A673 (cell line): ENCODE measurements around the gene RYR1. TPM values are rescaled to one million over a fixed set of nuclear protein-coding genes. Genes with fewer than 3 reads are reported as not detected.
"Not testable (repeated sequence)": the region's sequence is repeated elsewhere in the genome, so short reads cannot be mapped to it uniquely, and the experiment has no call there.

Source experiments
- BruUV-seq: library from RNA; stranded (reverse); fragments of 400-500 nt; replicated peaks from 2 replicates; lab custom pipeline; 2021; lab: Mats Ljungman, UMichigan
- CTCF ChIA-PET: fragments of 300-600 bp; sonication (Branson Sonifier 250); formaldehyde crosslinking; loops from one replicate; lab custom pipeline; 2022; ENCODE audit warnings: antibody characterized with exemption; lab: Charles Lee
- POLR2A ChIA-PET: fragments of 300-600 bp; sonication (Branson Sonifier 250); formaldehyde crosslinking; loops from one replicate; lab custom pipeline; 2022; ENCODE audit warnings: antibody characterized with exemption; ENCODE audit not compliant: low non-redundant PET; lab: Charles Lee
- DNase-seq: peaks from one replicate; pipeline ENCODE4 v3.0.0-alpha.2; 2015; ENCODE audit warnings: low spot score
- H3K27ac ChIP-seq: fragments of 200-600 bp; sonication (generic); 2 replicates; pipeline ENCODE4 v1.5.1; 2016; ENCODE audit warnings: mixed run types, low read depth, mild to moderate bottlenecking, mixed read lengths, antibody characterized with exemption, low read length; ENCODE audit not compliant: poor library complexity, severe bottlenecking
- H3K27me3 ChIP-seq: fragments of 200-600 bp; sonication (generic); replicated peaks from 2 replicates; pipeline ENCODE4 v1.6.1; 2017; ENCODE audit warnings: mixed run types, low read depth, mild to moderate bottlenecking, mixed read lengths, antibody characterized with exemption, low read length; ENCODE audit not compliant: insufficient read depth, poor library complexity
- H3K36me3 ChIP-seq: fragments of 200-600 bp; sonication (generic); 2 replicates; pipeline ENCODE4 v1.6.1; 2016; ENCODE audit warnings: mixed run types, mild to moderate bottlenecking, mixed read lengths, antibody characterized with exemption, low read length; ENCODE audit not compliant: insufficient read depth, poor library complexity, severe bottlenecking
- H3K4me1 ChIP-seq: fragments of 200-600 bp; sonication (generic); 2 replicates; pipeline ENCODE4 v1.6.1; 2017; ENCODE audit warnings: mixed run types, mild to moderate bottlenecking, mixed read lengths, antibody characterized with exemption, low read length; ENCODE audit not compliant: insufficient read depth, poor library complexity, severe bottlenecking
- H3K4me3 ChIP-seq: fragments of 200-600 bp; sonication (generic); 2 replicates; pipeline ENCODE4 v1.5.1; 2016; ENCODE audit warnings: low read depth, mixed run types, mild to moderate bottlenecking, mixed read lengths, low read length; ENCODE audit not compliant: poor library complexity, severe bottlenecking
- H3K9me3 ChIP-seq: fragments of 200-600 bp; sonication (generic); 2 replicates; pipeline ENCODE4 v1.6.1; 2016; ENCODE audit warnings: mixed run types, low read depth, mild to moderate bottlenecking, mixed read lengths, antibody characterized with exemption, low read length; ENCODE audit not compliant: poor library complexity, severe bottlenecking
- EZH2 ChIP-seq: fragments of 200-600 bp; sonication (generic); IDR thresholded peaks from 2 replicates; pipeline ENCODE4 v1.6.1; 2017; ENCODE audit warnings: borderline replicate concordance, low read depth, mild to moderate bottlenecking, mixed read lengths, antibody characterized with exemption, low read length; ENCODE audit not compliant: poor library complexity, severe bottlenecking
- intact Hi-C: fragments of 100-400 bp; cut with micrococcal nuclease; formaldehyde crosslinking; loops from one replicate; pipeline ENCODE4 v1.10.0; 2022; ENCODE audit not compliant: unreplicated experiment
- total RNA-seq: library from RNA; stranded (reverse); gene quantifications from 2 replicates; pipeline ENCODE4 v1.2.3, GENCODE V29; 2021
- TF ChIP-seq, protein P1 (sequence below): fragments of 300-800, 200-600 bp; sonication (generic); conservative IDR thresholded peaks from 2 replicates; pipeline ENCODE4 v1.5.1; 2017; ENCODE audit warnings: low read depth, mild to moderate bottlenecking, antibody characterized with exemption, low read length, moderate library complexity, mixed read lengths

RYR1 gene
- total RNA-seq, 1 experiment from 2014 or later, result 0.28 TPM

DNA sequence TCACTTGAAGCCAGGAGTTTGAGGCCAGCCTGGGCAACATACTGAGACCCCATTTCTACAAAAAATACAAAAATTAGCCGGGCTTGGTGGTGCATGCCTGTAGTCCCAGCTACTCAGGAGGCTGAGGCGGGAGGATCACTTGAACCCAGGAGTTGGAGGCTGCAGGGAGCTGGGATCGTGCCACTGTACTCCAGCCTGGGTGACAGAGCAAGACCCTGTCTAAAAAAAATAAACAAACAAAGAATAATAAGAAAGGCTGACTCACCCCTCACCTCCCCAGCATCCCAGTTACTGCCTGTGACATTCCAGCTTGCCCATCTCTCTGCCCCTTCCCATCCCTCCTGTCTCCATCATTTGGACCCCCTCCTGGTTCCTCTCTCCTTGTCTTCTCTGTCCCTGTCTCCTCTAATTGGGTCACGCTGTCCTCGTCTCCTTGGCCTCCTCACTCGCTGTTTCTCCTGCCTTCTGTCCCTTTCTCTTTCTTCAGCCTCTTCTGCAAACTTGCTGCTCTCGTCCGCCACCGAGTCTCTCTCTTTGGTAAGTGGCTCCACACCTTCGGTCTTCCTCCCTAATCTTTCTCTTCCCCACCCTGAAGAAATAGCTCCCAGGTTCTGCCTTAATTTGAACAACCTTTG is 77.7 kb downstream of the RYR1 start:
- H3K9me3 ChIP-seq, result no peaks in the 10 kb centered on the region
- TF ChIP-seq, protein P1, sequence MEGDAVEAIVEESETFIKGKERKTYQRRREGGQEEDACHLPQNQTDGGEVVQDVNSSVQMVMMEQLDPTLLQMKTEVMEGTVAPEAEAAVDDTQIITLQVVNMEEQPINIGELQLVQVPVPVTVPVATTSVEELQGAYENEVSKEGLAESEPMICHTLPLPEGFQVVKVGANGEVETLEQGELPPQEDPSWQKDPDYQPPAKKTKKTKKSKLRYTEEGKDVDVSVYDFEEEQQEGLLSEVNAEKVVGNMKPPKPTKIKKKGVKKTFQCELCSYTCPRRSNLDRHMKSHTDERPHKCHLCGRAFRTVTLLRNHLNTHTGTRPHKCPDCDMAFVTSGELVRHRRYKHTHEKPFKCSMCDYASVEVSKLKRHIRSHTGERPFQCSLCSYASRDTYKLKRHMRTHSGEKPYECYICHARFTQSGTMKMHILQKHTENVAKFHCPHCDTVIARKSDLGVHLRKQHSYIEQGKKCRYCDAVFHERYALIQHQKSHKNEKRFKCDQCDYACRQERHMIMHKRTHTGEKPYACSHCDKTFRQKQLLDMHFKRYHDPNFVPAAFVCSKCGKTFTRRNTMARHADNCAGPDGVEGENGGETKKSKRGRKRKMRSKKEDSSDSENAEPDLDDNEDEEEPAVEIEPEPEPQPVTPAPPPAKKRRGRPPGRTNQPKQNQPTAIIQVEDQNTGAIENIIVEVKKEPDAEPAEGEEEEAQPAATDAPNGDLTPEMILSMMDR, result no peak
- TF ChIP-seq EZH2, result no peak
- no peak overlapping the region for H3K27ac ChIP-seq
- no TSS peak for BruUV-seq
- no peak for DNase-seq
- H3K4me3 ChIP-seq, result no peak overlapping the region
- ChIA-PET POLR2A (no interaction called here), CTCF (no interaction called here)
- no peaks in the 10 kb centered on the region for H3K27me3 ChIP-seq
- no peaks in the 10 kb centered on the region for H3K36me3 ChIP-seq
- intact Hi-C loops, result loop anchor here (10.0 kb wide), 2 partner anchors 124 to 424 kb away; partner anchors contain the start of genes MRPS12 and SARS2
- peaks cover 5% of the 10 kb centered on the region for H3K4me1 ChIP-seq

DNA sequence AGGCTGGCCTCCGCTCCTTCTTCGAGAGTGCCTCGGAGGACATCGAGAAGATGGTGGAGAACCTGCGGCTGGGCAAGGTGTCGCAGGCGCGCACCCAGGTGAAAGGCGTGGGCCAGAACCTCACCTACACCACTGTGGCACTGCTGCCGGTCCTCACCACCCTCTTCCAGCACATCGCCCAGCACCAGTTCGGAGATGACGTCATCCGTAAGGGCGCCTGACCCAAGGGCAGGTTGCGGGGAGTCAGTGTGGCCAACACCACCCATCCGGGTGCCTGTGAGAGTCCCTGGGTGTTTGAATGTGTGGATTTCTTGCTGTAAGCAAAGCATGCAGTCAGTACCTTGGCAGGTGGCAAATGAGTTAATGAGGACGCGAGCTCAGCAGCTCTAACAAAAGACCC is 78.8 kb downstream of the RYR1 start:
- no peak overlapping the region for H3K4me3 ChIP-seq
- DNase-seq, result no peak
- no peaks in the 10 kb centered on the region for H3K4me1 ChIP-seq
- TF ChIP-seq, protein P1, result no peak
- no peak for TF ChIP-seq EZH2
- no peaks in the 10 kb centered on the region for H3K36me3 ChIP-seq
- no TSS peak for BruUV-seq
- H3K9me3 ChIP-seq, result no peaks in the 10 kb centered on the region
- CTCF ChIA-PET, result no interaction called here
- no peak overlapping the region for H3K27ac ChIP-seq
- H3K27me3 ChIP-seq, result no peaks in the 10 kb centered on the region
- intact Hi-C loops, result loop anchor here (10.0 kb wide), 2 partner anchors 123 to 423 kb away; partner anchors contain the start of genes MRPS12 and SARS2
- POLR2A ChIA-PET, result no interaction called here

DNA sequence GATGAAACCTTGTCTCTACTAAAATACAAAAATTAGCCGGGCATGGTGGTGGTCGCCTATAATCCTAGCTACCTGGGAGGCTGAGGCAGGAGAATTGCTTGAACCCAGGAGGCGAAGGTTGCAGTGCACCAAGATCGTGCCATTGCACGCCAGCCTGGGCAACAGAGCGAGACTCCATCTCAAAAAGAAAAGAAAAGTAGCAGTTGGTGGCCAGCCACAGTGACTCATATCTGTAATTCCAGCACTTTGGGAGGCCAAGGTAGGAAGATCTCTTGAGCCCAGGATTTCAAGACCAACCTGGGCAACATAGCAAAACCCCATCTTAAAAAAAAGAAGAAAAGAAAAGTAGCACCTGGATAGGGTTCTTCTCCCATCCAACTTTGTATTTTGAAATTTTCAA is 79.7 kb downstream of the RYR1 start:
- H3K4me1 ChIP-seq, POLR2A ChIA-PET, DNase-seq, H3K4me3 ChIP-seq, H3K9me3 ChIP-seq, H3K27me3 ChIP-seq, H3K36me3 ChIP-seq, H3K27ac ChIP-seq, BruUV-seq: not testable (repeated sequence)
- intact Hi-C loops, result loop anchor here (10.0 kb wide), 2 partner anchors 122 to 422 kb away; partner anchors contain the start of genes MRPS12 and SARS2
- CTCF ChIA-PET, result interaction anchor here (0.7 kb wide), 1 partner anchor 9 kb away, joined by 4 read pairs; no protein-coding TSS in a partner anchor
